IPS DF 4.7 (cell line): ENCODE measurements around the gene AFF2.

ENCODE experiments used
- DNase-seq: peaks from one replicate; pipeline ENCODE4 v3.0.0-alpha.2; 2013; ENCODE audit warnings: low spot score; ENCODE audit errors: extremely low read depth

Gene AFF2

GRCh38 chrX:148582353-148582752, 81.9 kb downstream of the AFF2 start:
- no peak for DNase-seq

GRCh38 chrX:148588649-148589310, 88.4 kb downstream of the AFF2 start:
- DNase-seq: no peak

GRCh38 chrX:148592595-148592994, 92.2 kb downstream of the AFF2 start:
- DNase-seq: no peak

GRCh38 chrX:148593146-148593545, 92.7 kb downstream of the AFF2 start:
- DNase-seq: no peak

GRCh38 chrX:148593987-148594386, 93.6 kb downstream of the AFF2 start:
- DNase-seq: no peak

- DNase-seq: no peak
Observed at GRCh38 chrX:148599404-148599803, 99.0 kb downstream of the AFF2 start.

- no peak for DNase-seq
Observed at GRCh38 chrX:148600131-148600530, 99.7 kb downstream of the AFF2 start.

GRCh38 chrX:148600581-148600980, 100.2 kb downstream of the AFF2 start:
- DNase-seq: no peak

GRCh38 chrX:148601034-148601433, 100.6 kb downstream of the AFF2 start:
- no peak for DNase-seq

GRCh38 chrX:148609515-148610327, 109.3 kb downstream of the AFF2 start:
- DNase-seq: peak; percentile 38

- DNase-seq: no peak
Observed at GRCh38 chrX:148610328-148610698, 109.9 kb downstream of the AFF2 start.

- DNase-seq: no peak
Observed at GRCh38 chrX:148611993-148612392, 111.6 kb downstream of the AFF2 start.

GRCh38 chrX:148612431-148612830, 112.0 kb downstream of the AFF2 start:
- no peak for DNase-seq

GRCh38 chrX:148613636-148614035, 113.2 kb downstream of the AFF2 start:
- no peak for DNase-seq

GRCh38 chrX:148615491-148615890, 115.1 kb downstream of the AFF2 start:
- no peak for DNase-seq

GRCh38 chrX:148618470-148619445, 118.3 kb downstream of the AFF2 start:
- no peak for DNase-seq

- DNase-seq: no peak
Observed at GRCh38 chrX:148620023-148620422, 119.6 kb downstream of the AFF2 start.

- no peak for DNase-seq
Observed at GRCh38 chrX:148624951-148625474, 124.6 kb downstream of the AFF2 start.

- no peak for DNase-seq
Observed at GRCh38 chrX:148628621-148629020, 128.2 kb downstream of the AFF2 start.

- no peak for DNase-seq
Observed at GRCh38 chrX:148629434-148629833, 129.0 kb downstream of the AFF2 start.

GRCh38 chrX:148632444-148632843, 132.0 kb downstream of the AFF2 start:
- no peak for DNase-seq
